Panc1 (cell line): Measurements from ENCODE around the gene CFAP45. TPM values are rescaled to one million over a fixed set of nuclear protein-coding genes. Genes with fewer than 3 reads are reported as not detected.

ENCODE experiments used
- ATAC-seq: fragments of 200-7000 bp; cut with Tn5 transposase; 2 replicates; pipeline ENCODE4 v1.9.1; 2020; ENCODE audit warnings: mild to moderate bottlenecking, moderate library complexity
- BruUV-seq: library from RNA; stranded (reverse); fragments of 400-500 nt; replicated peaks from 2 replicates; lab custom pipeline; 2021; lab: Mats Ljungman, UMichigan
- CTCF ChIA-PET: fragments of 300-600 bp; sonication (Branson Sonifier 250); formaldehyde crosslinking; loops from one replicate; lab custom pipeline; 2022; ENCODE audit warnings: antibody characterized with exemption; lab: Charles Lee
- POLR2A ChIA-PET: fragments of 300-600 bp; sonication (Branson Sonifier 250); formaldehyde crosslinking; loops from one replicate; lab custom pipeline; 2022; ENCODE audit warnings: antibody characterized with exemption; lab: Charles Lee
- DNase-seq: peaks from one replicate; pipeline ENCODE4 v3.0.0-alpha.2; 2010; ENCODE audit warnings: low read depth, low spot score
- H3K27ac ChIP-seq: 2 replicates; pipeline ENCODE4 v1.5.1; 2011; ENCODE audit warnings: mild to moderate bottlenecking, low read length, inconsistent platforms
- H3K27me3 ChIP-seq: fragments of 200-500 bp; sonication (Bioruptor generic); 2 replicates; pipeline ENCODE4 v1.6.0; 2014; ENCODE audit warnings: low read length, inconsistent platforms; ENCODE audit not compliant: control insufficient read depth, insufficient read depth
- H3K36me3 ChIP-seq: fragments of 200-500 bp; sonication (Bioruptor generic); 2 replicates; pipeline ENCODE4 v1.5.1; 2014; ENCODE audit warnings: inconsistent platforms, mild to moderate bottlenecking, low read length, moderate library complexity; ENCODE audit not compliant: control insufficient read depth, insufficient read depth
- H3K4me1 ChIP-seq: 2 replicates; pipeline ENCODE4 v1.5.1; 2011; ENCODE audit warnings: inconsistent platforms, mild to moderate bottlenecking, low read length, moderate library complexity; ENCODE audit not compliant: control insufficient read depth, insufficient read depth
- H3K4me3 ChIP-seq, 2 experiments: 2 replicates each; pipeline ENCODE4 v1.5.1; 2011 to 2012; ENCODE audit warnings: low read depth in 2 of 2, low read length in 2 of 2, mild to moderate bottlenecking in 2 of 2, inconsistent platforms in 1 of 2, moderate library complexity in 1 of 2
- H3K9me3 ChIP-seq: fragments of 200-500 bp; sonication (Bioruptor generic); 2 replicates; pipeline ENCODE4 v1.5.1; 2014; ENCODE audit warnings: low read depth, mild to moderate bottlenecking, inconsistent platforms, low read length, moderate library complexity; ENCODE audit not compliant: control insufficient read depth, insufficient read depth
- CTCF ChIP-seq: fragments of 450-650 bp; IDR thresholded peaks from 2 replicates; pipeline ENCODE4 v1.5.1; 2017; ENCODE audit warnings: mild to moderate bottlenecking
- POLR2AphosphoS5 ChIP-seq: IDR thresholded peaks from 2 replicates; pipeline ENCODE4 v1.6.1; 2012; ENCODE audit warnings: mild to moderate bottlenecking, low read depth, low read length, moderate library complexity
- REST ChIP-seq, 2 experiments: IDR thresholded peaks; 2 replicates each; pipeline ENCODE4 v1.6.1; 2011 to 2012; ENCODE audit warnings: low read depth in 2 of 2, control low read depth in 1 of 2, low read length in 1 of 2, mild to moderate bottlenecking in 1 of 2, moderate library complexity in 1 of 2; ENCODE audit not compliant: insufficient read depth in 1 of 2
- SIN3A ChIP-seq: IDR thresholded peaks from 2 replicates; pipeline ENCODE4 v1.6.1; 2012; ENCODE audit warnings: low read depth, mild to moderate bottlenecking, low read length, moderate library complexity, borderline replicate concordance; ENCODE audit not compliant: insufficient read depth
- TCF7L2 ChIP-seq: IDR thresholded peaks from 2 replicates; pipeline ENCODE4 v1.6.1; 2011; ENCODE audit warnings: mild to moderate bottlenecking, low read depth, low read length, inconsistent platforms
- in situ Hi-C: cut with HindIII; loops from 2 replicates; pipeline ENCODE4 v1.10.0; 2016; ENCODE audit warnings: low sequenced_read_pairs, low pct_unique_long_range_greater_than_20kb
- intact Hi-C: fragments of 100-400 bp; cut with micrococcal nuclease; formaldehyde crosslinking; loops from one replicate; pipeline ENCODE4 v1.10.0; 2022; ENCODE audit not compliant: unreplicated experiment
- total RNA-seq: library from RNA; stranded (reverse); gene quantifications from one replicate; pipeline ENCODE4 v1.2.1, GENCODE V29; 2021; ENCODE audit not compliant: unreplicated experiment

CFAP45 gene
- total RNA-seq, 1 experiment from 2014 or later = 1.6 TPM

- ChIA-PET CTCF (interaction anchor here (0.9 to 1.5 kb wide), 2 partner anchors 75 kb away, joined by 6 to 7 read pairs; no protein-coding TSS in a partner anchor), POLR2A (no interaction called here)
- Histone ChIP-seq H3K36me3 (no peaks in the 10 kb centered on the region), H3K27me3 (no peaks in the 10 kb centered on the region), H3K4me1 (peaks cover 16% of the 10 kb centered on the region), H3K27ac (no peak overlapping the region), H3K4me3 (no peak overlapping the region), H3K9me3 (no peaks in the 10 kb centered on the region)
- TF ChIP-seq REST (IDR thresholded peaks at IDR 0.05; ENCODE audit: insufficient read depth in 1 of 2, low read depth in 2 of 2, low read length in 1 of 2) (no peak), CTCF (no peak), POLR2AphosphoS5 (no peak), SIN3A (no peak), TCF7L2 (no peak)
- in situ Hi-C loops = no loop called here
- BruUV-seq = no TSS peak
- DNase-seq (no peak), ATAC-seq (no peak)
- intact Hi-C loops = no loop called here
Observed at GRCh38 chr1:159932296-159933285, 32.6 kb upstream of the CFAP45 start.

GRCh38 chr1:159931795-159932173, 31.8 kb upstream of the CFAP45 start:
- no peaks in the 10 kb centered on the region for H3K36me3 ChIP-seq
- peaks cover 8% of the 10 kb centered on the region for H3K4me1 ChIP-seq
- DNase-seq (no peak), ATAC-seq (no peak)
- no peak overlapping the region for H3K27ac ChIP-seq
- H3K27me3 ChIP-seq = no peaks in the 10 kb centered on the region
- intact Hi-C loops = no loop called here
- ChIA-PET CTCF (interaction anchor here (1.5 kb wide), 1 partner anchor 75 kb away, joined by 7 read pairs; no protein-coding TSS in a partner anchor), POLR2A (no interaction called here)
- in situ Hi-C loops = no loop called here
- TF ChIP-seq TCF7L2 = no peak
- TF ChIP-seq REST (IDR thresholded peaks at IDR 0.05; ENCODE audit: insufficient read depth in 1 of 2, low read depth in 2 of 2, low read length in 1 of 2) = no peak
- no peak for TF ChIP-seq CTCF
- TF ChIP-seq POLR2AphosphoS5 = no peak
- TF ChIP-seq SIN3A = no peak
- no peak overlapping the region for H3K4me3 ChIP-seq
- no peaks in the 10 kb centered on the region for H3K9me3 ChIP-seq
- no TSS peak for BruUV-seq
